HG03108 (cell line): ENCODE results near the gene SF3B2.
"Not testable (repeated sequence)": the region's sequence is repeated elsewhere in the genome, so short reads cannot be mapped to it uniquely, and the experiment has no call there.

Experiments used
- ATAC-seq: cut with Tn5 transposase; IDR thresholded peaks from one replicate; pipeline ENCODE4 v1.9.1; 2021; ENCODE audit warnings: moderate library complexity; ENCODE audit not compliant: unreplicated experiment

The SF3B2 gene

DNA sequence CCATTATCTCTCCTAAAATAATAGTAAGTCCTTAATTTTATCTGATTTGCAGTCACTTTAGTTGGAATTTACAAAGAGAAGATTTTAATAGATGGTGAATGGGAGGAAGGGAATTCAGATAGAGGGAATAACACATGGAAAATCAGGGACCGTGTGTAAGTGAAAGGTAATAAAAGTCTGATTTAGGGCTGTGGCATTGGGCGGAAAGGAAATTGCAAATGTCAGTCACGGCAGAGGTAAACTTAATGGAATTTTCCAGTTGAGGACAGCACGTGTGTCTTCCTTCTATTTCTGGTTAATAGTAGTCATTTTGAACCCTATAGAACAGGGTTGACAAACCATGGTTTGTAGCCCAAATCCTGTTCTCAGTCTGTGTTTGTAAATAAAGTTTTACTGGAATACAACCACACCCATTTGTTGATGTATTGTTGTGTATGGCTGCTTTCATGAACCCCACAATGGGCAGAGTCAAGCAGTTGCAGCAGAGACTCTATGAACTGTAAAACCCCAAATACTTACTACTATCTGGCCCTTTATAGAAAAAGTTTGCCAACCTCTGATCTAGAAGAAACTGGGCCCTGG is 52.0 kb downstream of the SF3B2 start:
- no peak for ATAC-seq

DNA sequence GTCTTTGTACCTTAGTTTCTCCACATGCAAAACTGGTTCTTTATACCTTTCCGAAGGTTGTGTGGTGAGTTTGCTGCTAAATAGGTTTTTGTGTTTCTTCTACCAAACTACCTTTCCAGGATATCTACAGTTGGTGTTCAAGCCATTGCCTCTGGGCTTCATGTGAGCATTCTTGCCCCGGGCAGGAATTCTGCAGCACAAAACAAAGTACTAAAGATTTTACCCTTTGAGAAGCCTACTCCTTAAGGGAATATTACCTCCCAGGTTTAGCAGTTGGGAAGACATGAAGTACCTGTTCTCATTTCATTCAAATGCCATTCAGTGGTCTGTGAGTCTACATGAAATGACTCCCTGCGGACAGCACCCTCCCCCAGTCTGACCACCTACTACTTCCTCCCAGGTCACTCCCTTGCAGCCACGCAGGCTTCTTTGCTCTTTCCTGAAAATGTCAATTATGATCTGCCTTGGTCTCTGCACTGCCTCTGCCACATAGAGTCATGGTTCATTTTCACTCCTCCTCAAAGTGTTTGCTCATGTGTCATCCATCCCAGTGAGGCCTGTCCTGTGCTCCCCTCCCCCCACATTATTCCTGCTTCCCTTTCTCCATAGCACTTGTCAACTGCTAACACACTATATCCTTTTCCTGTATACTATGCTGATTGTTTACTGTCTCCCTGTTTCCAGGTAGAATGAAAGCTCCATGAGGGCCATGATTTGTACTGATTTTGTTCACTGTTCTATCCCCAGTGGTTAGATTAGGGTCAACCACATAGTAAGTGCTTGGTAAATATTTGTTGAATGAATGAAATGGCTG is 54.8 kb downstream of the SF3B2 start:
- no peak for ATAC-seq

DNA sequence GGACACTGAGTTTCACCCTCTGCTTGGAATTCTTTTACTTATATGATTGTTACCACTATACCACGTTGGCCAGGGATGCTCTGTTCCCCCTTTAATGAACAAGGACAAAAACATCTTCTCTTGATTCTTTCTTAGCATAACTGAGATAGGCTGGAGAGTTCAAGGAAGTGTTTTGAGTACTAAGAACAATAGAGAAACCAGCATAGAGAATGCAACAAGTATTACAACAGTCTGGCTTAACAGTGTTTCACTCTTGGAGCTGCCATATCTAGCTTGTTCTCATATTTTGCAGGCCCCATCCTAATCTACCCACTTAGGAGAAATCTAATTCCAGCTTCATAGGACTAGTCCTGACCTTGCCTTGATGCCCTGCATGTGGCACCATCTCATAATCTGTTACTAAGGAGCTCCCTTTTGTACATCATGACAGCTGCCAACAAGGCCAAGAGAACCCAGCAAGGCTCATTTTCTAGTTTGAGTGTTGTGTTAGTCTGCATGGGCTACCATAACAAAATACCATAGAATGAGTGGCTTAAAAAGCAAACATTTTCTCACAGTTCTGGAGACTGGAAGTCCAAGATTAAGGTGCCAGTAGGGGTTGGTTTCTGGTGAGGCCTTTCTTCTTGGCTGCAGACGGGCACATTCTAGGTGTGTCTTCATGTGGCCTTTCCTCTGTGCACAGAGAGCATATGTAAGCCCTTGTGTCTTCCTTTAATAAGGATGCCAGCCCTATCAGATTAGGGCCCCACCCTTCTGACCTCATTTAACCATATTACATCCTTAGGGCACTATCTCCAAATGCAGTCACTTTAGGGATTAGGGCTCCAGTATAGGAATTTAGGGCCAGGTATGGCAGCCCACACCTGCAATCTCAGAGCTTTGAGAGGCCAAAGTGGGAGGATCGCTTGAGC is 55.7 kb downstream of the SF3B2 start:
- ATAC-seq = no peak

DNA sequence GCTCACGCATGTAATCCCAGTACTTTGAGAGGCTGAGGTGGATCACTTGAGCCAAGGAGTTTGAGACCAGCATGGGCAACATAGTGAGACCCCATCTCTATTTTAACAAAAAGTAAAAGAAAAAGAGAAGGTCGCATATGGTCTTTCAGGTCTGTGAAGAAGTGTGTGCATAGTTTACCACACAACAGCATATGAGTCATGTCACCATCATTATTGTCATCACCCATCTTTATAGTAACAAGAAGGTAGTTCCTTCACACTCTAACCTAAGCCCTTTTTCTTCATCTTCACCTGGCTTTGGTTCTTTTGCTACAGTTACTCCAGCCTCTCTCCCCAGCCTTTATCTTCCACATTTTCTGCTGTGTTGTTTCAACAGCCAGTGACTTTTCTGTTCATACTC is 57.1 kb downstream of the SF3B2 start:
- ATAC-seq = no peak

DNA sequence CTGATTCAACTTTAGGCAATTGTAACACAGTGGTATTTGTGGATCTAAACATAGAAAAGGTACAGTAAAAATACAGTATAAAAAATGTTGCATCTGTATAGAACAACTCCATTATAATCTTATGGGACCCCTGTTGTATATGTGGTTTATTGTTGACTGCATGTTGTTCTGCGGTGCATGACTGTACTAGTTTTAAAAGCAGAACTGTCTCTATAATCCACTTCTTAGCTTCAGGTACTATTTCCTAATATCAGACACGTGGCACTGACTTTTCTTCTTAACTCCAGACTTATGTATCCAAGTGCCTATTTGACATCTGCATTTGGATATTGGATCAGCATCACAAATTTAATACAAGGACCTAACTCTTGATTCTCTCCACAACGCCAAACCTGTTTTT is 59.0 kb downstream of the SF3B2 start:
- ATAC-seq = no peak

DNA sequence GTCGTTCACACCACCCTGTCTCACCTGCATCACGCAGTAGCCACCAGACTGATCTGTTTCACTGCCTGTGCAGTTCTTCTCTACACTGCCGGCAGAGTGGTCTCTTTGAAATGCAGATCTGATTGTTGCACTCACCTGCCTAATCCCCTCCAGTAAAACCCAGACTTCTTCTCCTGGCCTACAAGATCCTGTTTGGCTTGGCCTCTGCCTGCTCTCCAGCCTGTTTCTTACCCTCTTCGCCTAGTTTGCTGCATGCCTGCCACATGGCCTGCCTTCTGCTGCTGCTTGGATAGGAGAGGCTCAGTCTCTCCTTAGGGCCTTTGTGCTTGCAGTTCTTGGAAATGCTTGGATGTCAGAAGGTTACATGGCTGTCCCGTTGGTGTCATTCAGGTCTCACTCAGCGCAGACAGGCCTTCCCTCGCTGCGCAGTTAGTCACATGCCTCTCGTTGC is 59.9 kb downstream of the SF3B2 start:
- no peak for ATAC-seq

DNA sequence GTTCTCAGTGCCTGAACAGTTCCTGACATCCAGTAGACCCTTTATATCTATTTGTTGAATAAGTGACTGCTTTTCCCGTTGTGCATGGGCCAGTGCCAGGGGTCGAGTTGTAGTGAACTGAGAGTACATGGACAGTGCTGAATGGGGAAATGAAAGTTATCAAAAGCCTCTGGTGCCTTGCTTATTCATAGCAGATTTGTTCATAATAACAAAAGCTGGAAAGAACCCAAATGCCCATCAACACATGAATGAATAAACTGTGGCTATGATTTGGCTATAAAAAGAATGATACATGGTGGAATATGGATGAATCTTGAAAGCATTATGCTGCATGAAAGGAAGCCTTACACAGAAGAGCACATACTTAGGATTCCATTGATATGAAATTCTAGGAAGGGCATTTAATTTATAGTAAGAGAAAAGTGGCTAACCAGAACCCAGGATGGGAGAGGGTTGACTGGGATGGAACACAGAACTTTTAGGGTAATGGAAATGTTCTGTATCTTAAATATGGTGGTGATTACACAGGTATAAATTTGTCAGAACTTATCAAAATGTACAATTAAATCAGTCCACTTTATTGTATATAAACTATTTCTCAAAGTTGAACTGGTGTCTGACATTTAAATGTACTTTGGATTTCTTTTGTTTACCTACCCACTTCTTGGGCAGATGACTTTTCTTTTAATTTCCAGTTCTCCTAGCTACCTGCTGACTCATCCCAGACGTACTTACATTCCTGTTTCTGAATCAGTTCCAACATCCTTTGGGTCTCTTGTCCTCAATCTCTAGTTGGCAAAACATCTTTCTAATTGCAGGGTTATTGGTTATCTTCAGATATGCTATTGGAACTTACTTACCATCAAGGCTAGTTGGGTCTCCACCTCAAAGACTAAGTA is 60.7 kb downstream of the SF3B2 start:
- no peak for ATAC-seq

DNA sequence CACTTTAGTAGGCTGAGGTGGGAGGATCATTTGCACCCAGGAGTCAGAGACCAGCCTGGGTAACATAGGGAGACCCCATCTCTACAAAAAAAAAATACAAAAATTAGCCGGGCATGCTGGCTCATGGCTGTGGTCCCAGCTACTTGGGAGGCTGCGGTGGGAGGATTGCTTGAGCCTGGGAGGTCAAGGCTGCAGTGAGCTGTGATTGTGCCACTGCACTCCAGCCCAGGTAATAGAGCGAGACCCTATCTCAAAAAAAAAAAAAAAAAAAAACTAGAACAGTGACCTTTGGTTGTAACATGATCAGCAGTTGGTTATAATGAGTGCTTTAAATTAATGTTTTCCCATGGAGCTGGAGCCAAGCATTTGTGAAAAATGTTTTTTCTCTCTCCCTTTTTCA is 62.8 kb downstream of the SF3B2 start:
- ATAC-seq = not testable (repeated sequence)

DNA sequence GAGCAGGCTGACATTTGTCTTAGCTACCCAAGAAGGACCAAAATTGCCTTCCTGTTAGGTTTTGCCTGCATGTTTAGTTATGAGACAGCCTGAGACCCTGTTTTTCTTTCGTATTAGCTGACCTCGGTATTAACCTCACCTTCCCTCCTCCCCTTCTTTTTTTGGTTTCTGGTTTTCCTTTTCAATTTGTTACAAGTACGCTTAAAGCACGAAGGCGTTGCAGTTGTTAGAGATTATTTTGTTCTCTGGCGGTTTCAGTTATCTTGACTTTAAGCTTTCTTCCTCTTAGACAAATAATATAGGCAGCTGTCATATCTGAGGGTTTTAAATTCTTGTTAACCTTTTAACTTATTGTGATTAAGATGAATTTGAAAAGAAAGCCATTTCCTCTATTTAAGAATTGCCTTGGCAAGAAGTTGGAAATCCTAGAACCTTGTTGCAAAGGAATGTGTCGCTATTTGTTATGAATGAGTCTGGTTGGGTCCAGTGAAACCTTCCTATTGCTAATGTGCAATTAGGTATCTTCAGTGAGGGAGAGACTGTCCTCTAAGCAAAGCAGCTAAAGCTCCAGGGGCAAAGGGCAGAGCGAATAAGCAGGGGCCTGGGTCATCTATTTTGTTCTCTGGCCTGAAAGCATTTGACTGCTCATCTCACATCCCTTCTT is 63.6 kb downstream of the SF3B2 start:
- peak; percentile 60 for ATAC-seq

DNA sequence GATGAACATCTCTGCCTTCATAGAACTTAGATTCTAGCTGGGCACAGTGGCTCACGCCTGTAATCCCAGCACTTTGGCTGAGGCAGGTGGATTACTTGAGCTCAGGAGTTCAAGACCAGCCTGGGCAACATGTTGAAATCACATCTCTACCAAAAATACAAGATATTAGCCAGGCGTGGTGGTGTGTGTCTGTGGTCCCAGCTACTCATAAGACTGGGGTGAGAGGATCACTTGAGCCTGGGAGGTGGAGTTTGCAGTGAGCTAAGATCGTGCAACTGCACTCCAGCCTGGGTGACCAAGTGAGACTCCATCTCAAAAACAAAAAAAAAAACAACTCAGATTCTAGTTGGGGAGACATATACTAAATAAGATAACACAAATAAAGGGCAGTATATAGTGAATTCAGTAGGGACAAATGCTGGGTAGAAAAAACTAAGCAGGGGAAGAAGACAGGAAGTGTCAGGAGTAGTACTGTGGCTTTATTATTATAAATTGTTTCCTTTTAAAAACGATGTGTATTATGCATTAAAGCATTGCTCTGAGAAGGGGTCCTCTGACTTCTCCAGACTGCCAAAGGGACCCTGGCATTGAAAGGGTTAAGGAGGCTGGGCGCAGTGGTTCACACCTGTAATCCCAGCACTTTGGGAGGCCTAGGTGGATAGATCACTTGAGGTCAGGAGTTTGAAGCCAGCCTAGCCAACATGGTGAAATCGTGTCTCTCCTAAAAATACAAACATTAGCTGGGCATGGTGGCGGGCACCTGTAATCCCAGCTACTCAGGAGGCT is 64.6 kb downstream of the SF3B2 start:
- no peak for ATAC-seq

DNA sequence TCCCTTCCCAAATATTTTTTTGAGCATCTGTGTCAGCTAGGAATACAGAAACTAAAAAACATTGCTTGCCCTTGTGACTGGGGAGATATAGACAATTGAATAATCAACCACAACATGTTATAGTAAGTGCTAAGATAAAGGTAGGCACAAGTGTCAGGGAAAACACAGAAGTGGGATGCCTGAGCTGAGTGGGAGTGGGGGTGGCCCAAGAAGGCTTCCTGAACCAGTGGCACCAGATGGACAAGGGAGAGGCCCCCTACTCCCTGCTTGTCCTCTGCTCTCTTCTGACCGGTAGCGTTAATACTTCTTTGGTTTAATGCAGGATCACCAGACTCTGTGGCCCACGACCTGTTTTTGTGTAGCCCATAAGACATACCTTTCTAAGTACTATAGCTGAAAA is 66.7 kb downstream of the SF3B2 start:
- ATAC-seq = no peak
